Mucosa of rectum (tissue), 2 donors: ENCODE measurements around the gene TTC22.

ENCODE experiments used
- H3K27ac ChIP-seq, 2 donors: one replicate each; pipeline ENCODE4 v1.7.0; 2013; ENCODE audit warnings: inconsistent platforms in 2 of 2, low read depth in 2 of 2, low read length in 2 of 2
- H3K27me3 ChIP-seq, 2 donors: one replicate each; pipeline ENCODE4 v1.7.0; 2013; ENCODE audit warnings: low read length in 2 of 2; ENCODE audit not compliant: control insufficient read depth in 2 of 2, insufficient read depth in 2 of 2
- H3K36me3 ChIP-seq, 2 donors: one replicate each; pipeline ENCODE4 v1.7.0; 2013; ENCODE audit warnings: low read length in 2 of 2; ENCODE audit not compliant: control insufficient read depth in 2 of 2, insufficient read depth in 2 of 2
- H3K4me1 ChIP-seq, 2 donors: one replicate each; pipeline ENCODE4 v1.7.0; 2013; ENCODE audit warnings: low read length in 2 of 2, mild to moderate bottlenecking in 1 of 2; ENCODE audit not compliant: control insufficient read depth in 2 of 2, insufficient read depth in 2 of 2
- H3K4me3 ChIP-seq, 2 donors: one replicate each; pipeline ENCODE4 v1.7.0; 2013; ENCODE audit warnings: low read length in 2 of 2
- H3K9ac ChIP-seq, 2 donors: one replicate each; pipeline ENCODE4 v1.7.0; 2013; ENCODE audit warnings: low read length in 2 of 2, low read depth in 1 of 2, mild to moderate bottlenecking in 1 of 2
- H3K9me3 ChIP-seq, 2 donors: one replicate each; pipeline ENCODE4 v1.7.0; 2013; ENCODE audit warnings: low read length in 2 of 2; ENCODE audit not compliant: control insufficient read depth in 2 of 2
- donor health status: healthy.
- donor health status: Normal muscosa, but diverticular disease.

The TTC22 gene

GRCh38 chr1:54772951-54773350 is 28.2 kb downstream of the TTC22 start:
- Histone ChIP-seq H3K36me3 (no peaks in the 10 kb centered on the region), H3K4me1 (peaks cover 13 to 14% of the 10 kb centered on the region in 2 donors), H3K9me3 (no peaks in the 10 kb centered on the region), H3K4me3 (no peak overlapping the region), H3K27ac (no peak overlapping the region), H3K9ac (no peak overlapping the region), H3K27me3 (no peaks in the 10 kb centered on the region)

- Histone ChIP-seq H3K9ac (no peak overlapping the region), H3K36me3 (no peaks in the 10 kb centered on the region), H3K27me3 (no peaks in the 10 kb centered on the region), H3K4me1 (peaks cover 8 to 12% of the 10 kb centered on the region in 2 donors), H3K4me3 (no peak overlapping the region), H3K27ac (no peak overlapping the region), H3K9me3 (no peaks in the 10 kb centered on the region)
These were observed 33.0 kb downstream of the TTC22 start for GRCh38 chr1:54768093-54768492.

- Histone ChIP-seq H3K9me3 (no peaks in the 10 kb centered on the region), H3K36me3 (no peaks in the 10 kb centered on the region), H3K4me1 (peaks cover 8 to 12% of the 10 kb centered on the region in 2 donors), H3K4me3 (no peak overlapping the region), H3K27me3 (no peaks in the 10 kb centered on the region), H3K9ac (no peak overlapping the region), H3K27ac (no peak overlapping the region)
These were observed 33.6 kb downstream of the TTC22 start for GRCh38 chr1:54767526-54767925.

GRCh38 chr1:54766726-54767125 is 34.4 kb downstream of the TTC22 start:
- Histone ChIP-seq H3K9ac (no peak overlapping the region), H3K4me1 (peaks cover 8 to 12% of the 10 kb centered on the region in 2 donors)

GRCh38 chr1:54764922-54765561 is 36.1 kb downstream of the TTC22 start:
- peak overlapping the region; percentile 54 to 71 for H3K27ac ChIP-seq
- H3K36me3 ChIP-seq = no peaks in the 10 kb centered on the region
- no peaks in the 10 kb centered on the region for H3K9me3 ChIP-seq
- H3K4me1 ChIP-seq = peaks cover 8 to 12% of the 10 kb centered on the region in 2 donors
- peak overlapping the region; percentile 63 to 98 for H3K4me3 ChIP-seq
- H3K27me3 ChIP-seq = no peaks in the 10 kb centered on the region
- peak overlapping the region; percentile 27 to 49 for H3K9ac ChIP-seq

More at GRCh38 chr1:54766726-54767125, 34.4 kb downstream of the TTC22 start:
- H3K4me3 ChIP-seq = no peak overlapping the region
- H3K36me3 ChIP-seq = no peaks in the 10 kb centered on the region
- no peaks in the 10 kb centered on the region for H3K27me3 ChIP-seq
- no peak overlapping the region for H3K27ac ChIP-seq
- no peaks in the 10 kb centered on the region for H3K9me3 ChIP-seq

- Histone ChIP-seq H3K27me3 (no peaks in the 10 kb centered on the region), H3K4me3 (peak within 1 kb of the TSS; percentile 92 to 98), H3K36me3 (no peaks in the 10 kb centered on the region), H3K4me1 (peaks cover 8 to 12% of the 10 kb centered on the region in 2 donors), H3K27ac (peak within 1 kb of the TSS; percentile 71 to 77), H3K9ac (peak within 1 kb of the TSS; percentile 78 to 89), H3K9me3 (no peaks in the 10 kb centered on the region)
These were observed 36.8 kb downstream of the TTC22 start, which contains the start of gene PARS2 for GRCh38 chr1:54764133-54764921. TSS of gene PARS2 (minus strand) at chr1:54764523. CDS start at chr1:54759161, 5,362 bp downstream.

- peaks cover 8 to 12% of the 10 kb centered on the region in 2 donors for H3K4me1 ChIP-seq
- H3K27ac ChIP-seq = peak overlapping the region; percentile 64 to 77
- H3K27me3 ChIP-seq = no peaks in the 10 kb centered on the region
- no peaks in the 10 kb centered on the region for H3K9me3 ChIP-seq
- H3K36me3 ChIP-seq = peaks cover 0 to 3% of the 10 kb centered on the region in 2 donors
- H3K9ac ChIP-seq = peak overlapping the region; percentile 78 to 89
- H3K4me3 ChIP-seq = peak overlapping the region; percentile 92 to 98
These were observed 37.3 kb downstream of the TTC22 start for GRCh38 chr1:54763816-54764132.

- Histone ChIP-seq H3K4me1 (peaks cover 3 to 4% of the 10 kb centered on the region in 2 donors), H3K36me3 (peaks cover 25 to 27% of the 10 kb centered on the region in 2 donors), H3K9ac (no peak overlapping the region), H3K4me3 (no peak overlapping the region), H3K9me3 (no peaks in the 10 kb centered on the region), H3K27ac (no peak overlapping the region), H3K27me3 (no peaks in the 10 kb centered on the region)
These were observed 42.3 kb downstream of the TTC22 start for GRCh38 chr1:54758678-54759348.

- H3K4me3 ChIP-seq = no peak overlapping the region
- no peaks in the 10 kb centered on the region for H3K4me1 ChIP-seq
- H3K27ac ChIP-seq = no peak overlapping the region
- H3K9ac ChIP-seq = no peak overlapping the region
- H3K27me3 ChIP-seq = no peaks in the 10 kb centered on the region
- peaks cover 25 to 27% of the 10 kb centered on the region in 2 donors for H3K36me3 ChIP-seq
- H3K9me3 ChIP-seq = no peaks in the 10 kb centered on the region
These were observed 43.3 kb downstream of the TTC22 start for GRCh38 chr1:54757833-54758232.
